GM18909 (cell line): Measurements from ENCODE around the gene TMEM41B.

Experiments used
- ATAC-seq: cut with Tn5 transposase; IDR thresholded peaks from one replicate; pipeline ENCODE4 v1.9.1; 2021; ENCODE audit warnings: mild to moderate bottlenecking; ENCODE audit not compliant: unreplicated experiment, poor library complexity

TMEM41B gene

GRCh38 chr11:9310485-9311090 lies 3.8 kb downstream of the TMEM41B start:
- ATAC-seq: no peak

GRCh38 chr11:9304178-9304577 lies 10.2 kb downstream of the TMEM41B start:
- ATAC-seq: no peak

GRCh38 chr11:9302448-9302847 lies 11.9 kb downstream of the TMEM41B start:
- no peak for ATAC-seq

- ATAC-seq: no peak
Observed at GRCh38 chr11:9301720-9302119, 12.7 kb downstream of the TMEM41B start.

GRCh38 chr11:9293646-9294045 lies 20.7 kb downstream of the TMEM41B start:
- ATAC-seq: no peak

- ATAC-seq: no peak
Observed at GRCh38 chr11:9285850-9286587, 28.4 kb downstream of the TMEM41B start.

GRCh38 chr11:9280655-9281301 lies 33.6 kb downstream of the TMEM41B start:
- peak; percentile 89 for ATAC-seq

- no peak for ATAC-seq
Observed at GRCh38 chr11:9277176-9277575, 37.2 kb downstream of the TMEM41B start.

- ATAC-seq: no peak
Observed at GRCh38 chr11:9276571-9276970, 37.8 kb downstream of the TMEM41B start.

- no peak for ATAC-seq
Observed at GRCh38 chr11:9274499-9275258, 39.7 kb downstream of the TMEM41B start.

GRCh38 chr11:9273376-9274336 lies 40.7 kb downstream of the TMEM41B start:
- ATAC-seq: no peak

- no peak for ATAC-seq
Observed at GRCh38 chr11:9269492-9270013, 44.8 kb downstream of the TMEM41B start.

GRCh38 chr11:9267680-9268079 lies 46.7 kb downstream of the TMEM41B start:
- no peak for ATAC-seq

GRCh38 chr11:9266926-9267325 lies 47.5 kb downstream of the TMEM41B start:
- ATAC-seq: no peak

- no peak for ATAC-seq
Observed at GRCh38 chr11:9266132-9266736, 48.2 kb downstream of the TMEM41B start.

- peak; percentile 41 for ATAC-seq
Observed at GRCh38 chr11:9265211-9266131, 48.9 kb downstream of the TMEM41B start, which contains the start of gene DENND5A. DENND5A (minus strand) TSS chr11:9265350; CDS start chr11:9265069, 281 bp downstream.

GRCh38 chr11:9264316-9265210 lies 49.8 kb downstream of the TMEM41B start:
- peak; percentile 22 for ATAC-seq
